NB4 (cell line): Measurements from ENCODE around the gene LMTK2.

ENCODE experiments used
- POLR2A ChIP-seq: IDR thresholded peaks from 2 replicates; pipeline ENCODE4 v1.6.1; 2011; ENCODE audit warnings: mild to moderate bottlenecking; ENCODE audit not compliant: insufficient read length; ENCODE audit errors: extremely low read depth
- TF ChIP-seq, protein P1 (sequence below): IDR thresholded peaks from one replicate; pipeline ENCODE4 v1.5.1; 2012; ENCODE audit warnings: low read depth, low read length

DNA sequence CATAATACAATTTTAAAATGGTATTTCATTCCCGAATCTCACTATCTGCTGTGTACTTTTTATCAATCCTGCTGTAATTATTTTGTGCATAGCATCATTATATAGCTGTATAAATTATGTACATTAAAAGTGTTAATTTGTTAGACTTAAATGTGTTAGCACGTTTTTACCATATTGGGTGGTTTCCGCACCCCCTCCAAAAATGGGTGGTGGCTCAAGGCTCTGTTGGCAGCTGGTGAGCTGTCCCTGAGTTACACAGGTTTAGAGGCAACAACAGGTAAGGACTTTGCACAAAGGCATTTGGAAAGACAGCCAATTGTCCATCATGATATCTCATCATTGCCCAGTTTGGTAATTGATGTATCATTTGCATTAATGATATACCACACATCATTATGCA lies 18.6 kb upstream of the LMTK2 start:
- TF ChIP-seq, protein P1, sequence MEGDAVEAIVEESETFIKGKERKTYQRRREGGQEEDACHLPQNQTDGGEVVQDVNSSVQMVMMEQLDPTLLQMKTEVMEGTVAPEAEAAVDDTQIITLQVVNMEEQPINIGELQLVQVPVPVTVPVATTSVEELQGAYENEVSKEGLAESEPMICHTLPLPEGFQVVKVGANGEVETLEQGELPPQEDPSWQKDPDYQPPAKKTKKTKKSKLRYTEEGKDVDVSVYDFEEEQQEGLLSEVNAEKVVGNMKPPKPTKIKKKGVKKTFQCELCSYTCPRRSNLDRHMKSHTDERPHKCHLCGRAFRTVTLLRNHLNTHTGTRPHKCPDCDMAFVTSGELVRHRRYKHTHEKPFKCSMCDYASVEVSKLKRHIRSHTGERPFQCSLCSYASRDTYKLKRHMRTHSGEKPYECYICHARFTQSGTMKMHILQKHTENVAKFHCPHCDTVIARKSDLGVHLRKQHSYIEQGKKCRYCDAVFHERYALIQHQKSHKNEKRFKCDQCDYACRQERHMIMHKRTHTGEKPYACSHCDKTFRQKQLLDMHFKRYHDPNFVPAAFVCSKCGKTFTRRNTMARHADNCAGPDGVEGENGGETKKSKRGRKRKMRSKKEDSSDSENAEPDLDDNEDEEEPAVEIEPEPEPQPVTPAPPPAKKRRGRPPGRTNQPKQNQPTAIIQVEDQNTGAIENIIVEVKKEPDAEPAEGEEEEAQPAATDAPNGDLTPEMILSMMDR: no peak
- TF ChIP-seq POLR2A: no peak
